ENCODE measurements around the gene MESP1. TPM values are rescaled to one million over a fixed set of nuclear protein-coding genes. Genes with fewer than 3 reads are reported as not detected.

MESP1 gene
- total and polyA plus RNA-seq, 2 of the 8 experiments (the other 6 are each of a cell fraction or from before 2014, with no cell fraction given) = 0.15 to 0.23 TPM

DNA sequence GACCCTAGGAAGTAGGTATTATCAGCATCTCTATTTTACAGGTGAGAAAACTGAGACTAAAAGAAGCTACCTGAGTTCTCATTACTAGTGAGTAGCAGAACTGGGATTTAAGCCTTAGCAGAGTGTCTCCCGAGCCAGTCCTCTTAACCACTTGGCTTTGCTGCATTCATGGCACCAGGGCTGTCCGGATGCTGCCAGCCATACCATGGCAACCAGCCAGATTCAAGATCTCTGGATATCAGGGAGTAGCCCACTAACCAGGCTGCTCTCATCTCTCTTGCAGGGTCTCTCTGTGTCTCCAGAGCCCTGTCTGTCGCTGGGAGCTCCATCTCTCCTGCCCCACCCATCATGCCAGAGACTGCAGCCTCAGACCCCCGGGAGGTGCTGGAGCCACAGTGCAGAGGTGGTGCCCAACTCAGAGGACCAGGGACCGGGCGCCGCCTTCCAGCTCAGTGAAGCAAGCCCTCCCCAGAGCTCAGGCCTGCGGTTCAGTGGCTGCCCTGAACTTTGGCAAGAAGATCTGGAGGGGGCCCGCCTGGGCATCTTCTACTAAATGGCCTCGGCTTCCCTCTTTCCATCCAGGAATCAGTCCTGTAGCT is 26.8 kb upstream of the MESP1 start:
- Histone ChIP-seq H2BK12ac (ENCODE audit: low read depth, low read length) (no peak overlapping the region), H2AFZ (ENCODE audit: low read length) (no peak overlapping the region), H2BK5ac (ENCODE audit: low read depth, low read length) (no peak overlapping the region), H3K4me1 (replicated peaks in 1 of 4; ENCODE audit: control insufficient read depth in 3 of 4, insufficient read depth in 4 of 4, low read length in 3 of 4) (peaks cover 0 to 7% (median 3%) of the 10 kb centered on the region in 4 experiments; a peak in 3 of 7 replicates), H3K23ac (ENCODE audit: insufficient read length) (no peak overlapping the region), H3K27ac (ENCODE audit: low read depth, low read length) (no peak overlapping the region), H2AK5ac (ENCODE audit: low read depth, low read length) (no peak overlapping the region), H3K4me3 (ENCODE audit: extremely low read depth in 1 of 4, insufficient read depth in 2 of 4, low read depth in 3 of 4, low read length in 4 of 4) (no peak overlapping the region), H3K9me3 (ENCODE audit: insufficient read depth in 2 of 2, low read depth in 1 of 2, low read length in 1 of 2) (no peaks in the 10 kb centered on the region), H4K20me1 (replicated peaks in 1 of 2; ENCODE audit: control insufficient read depth in 1 of 2, insufficient read depth in 2 of 2, low read length in 2 of 2) (no peaks in the 10 kb centered on the region), H3K4ac (replicated peaks; ENCODE audit: insufficient read length, low read depth, low read length) (no peak overlapping the region), H3K56ac (replicated peaks; ENCODE audit: insufficient read length, low read depth, low read length) (no peak overlapping the region), H4K5ac (ENCODE audit: insufficient read length, low read depth, low read length) (no peak overlapping the region), H3K79me2 (ENCODE audit: control insufficient read depth in 1 of 2, insufficient read depth in 2 of 2, low read length in 2 of 2) (no peaks in the 10 kb centered on the region), H2BK15ac (ENCODE audit: low read length) (no peak overlapping the region), H3K14ac (ENCODE audit: insufficient read length) (no peak overlapping the region), H3K23me2 (ENCODE audit: low read depth, low read length) (no peaks in the 10 kb centered on the region; the same call in 1 of the 2 replicates), H4K8ac (ENCODE audit: extremely low read depth, insufficient read depth, low read length) (no peak overlapping the region; the same call in 1 of the 2 replicates), H3K79me1 (ENCODE audit: low read depth, low read length) (no peaks in the 10 kb centered on the region), H3K27me3 (replicated peaks in 1 of 4; ENCODE audit: control insufficient read depth in 3 of 4, extremely low read depth in 1 of 4, insufficient read depth in 3 of 4, low read length in 3 of 4) (peaks cover 13 to 31% (median 27%) of the 10 kb centered on the region in 4 experiments), H2BK120ac (replicated peaks; ENCODE audit: low read depth, low read length) (no peak overlapping the region), H3K36me3 (ENCODE audit: control insufficient read depth in 2 of 4, insufficient read depth in 4 of 4, low read length in 3 of 4) (no peaks in the 10 kb centered on the region), H4K91ac (replicated peaks; ENCODE audit: insufficient read length, low read length) (no peak overlapping the region), H2BK20ac (ENCODE audit: low read length) (no peak overlapping the region), H3K9ac (replicated peaks in 1 of 4; ENCODE audit: extremely low read depth in 1 of 4, low read depth in 3 of 4, low read length in 3 of 4) (no peak overlapping the region), H3K18ac (ENCODE audit: extremely low read depth, low read length) (no peak overlapping the region), H3K4me2 (ENCODE audit: insufficient read depth in 1 of 2, low read depth in 2 of 2, low read length in 2 of 2) (no peak overlapping the region)
- POLR2A ChIA-PET (ENCODE audit: partially characterized antibody) = interaction anchor here (1.4 to 2.5 kb wide), 3 partner anchors 17 to 49 kb away, joined by 3 to 7 read pairs (median 3); no protein-coding TSS in a partner anchor
- no peak for DNase-seq (ENCODE audit: low read depth in 1 of 2, low spot score in 2 of 2)
- 81% methylated on average over 10 of the region's 10 CpGs; no CpG with 5 or more reads in 1 of the 2 experiments for WGBS, 2 experiments (ENCODE audit: extremely low coverage in 1 of 2, insufficient coverage in 1 of 2, insufficient read length in 1 of 2, insufficient replicate concordance in 2 of 2, low coverage in 1 of 2, low lambda C conversion rate in 2 of 2, missing lambda C conversion rate in 1 of 2)
- FAIRE-seq = no peak
- CTCF ChIA-PET (ENCODE audit: partially characterized antibody) = interaction anchor here (0.6 to 5.1 kb wide), 8 partner anchors 17 to 578 kb away, joined by 3 to 32 read pairs (median 5); no protein-coding TSS in a partner anchor
- TF ChIP-seq GABPA (IDR thresholded peaks at IDR 0.05; ENCODE audit: borderline replicate concordance, insufficient read depth, low read length) (no peak), SP4 (IDR thresholded peaks at IDR 0.05; ENCODE audit: low read length) (no peak), CBX8 (IDR thresholded peaks at IDR 0.05; ENCODE audit: borderline replicate concordance, low read depth, low read length) (no peak), CEBPB (IDR thresholded peaks at IDR 0.05; ENCODE audit: low read depth, low read length) (no peak), CHD2 (IDR thresholded peaks at IDR 0.05; ENCODE audit: low read length) (no peak), ZNF274 (IDR thresholded peaks at IDR 0.05; ENCODE audit: borderline replicate concordance, extremely low read depth, low read length) (no peak), RBBP5 (IDR thresholded peaks at IDR 0.05; ENCODE audit: borderline replicate concordance, low read depth, low read length) (no peak), TBP (IDR thresholded peaks at IDR 0.05; ENCODE audit: low read depth, low read length) (no peak), HDAC2 (IDR thresholded peaks at IDR 0.05; ENCODE audit: borderline replicate concordance in 1 of 2, low read depth in 2 of 2, low read length in 2 of 2) (no peak), SP2 (IDR thresholded peaks at IDR 0.05; ENCODE audit: low read length) (no peak)
- TF ChIP-seq, protein P1, sequence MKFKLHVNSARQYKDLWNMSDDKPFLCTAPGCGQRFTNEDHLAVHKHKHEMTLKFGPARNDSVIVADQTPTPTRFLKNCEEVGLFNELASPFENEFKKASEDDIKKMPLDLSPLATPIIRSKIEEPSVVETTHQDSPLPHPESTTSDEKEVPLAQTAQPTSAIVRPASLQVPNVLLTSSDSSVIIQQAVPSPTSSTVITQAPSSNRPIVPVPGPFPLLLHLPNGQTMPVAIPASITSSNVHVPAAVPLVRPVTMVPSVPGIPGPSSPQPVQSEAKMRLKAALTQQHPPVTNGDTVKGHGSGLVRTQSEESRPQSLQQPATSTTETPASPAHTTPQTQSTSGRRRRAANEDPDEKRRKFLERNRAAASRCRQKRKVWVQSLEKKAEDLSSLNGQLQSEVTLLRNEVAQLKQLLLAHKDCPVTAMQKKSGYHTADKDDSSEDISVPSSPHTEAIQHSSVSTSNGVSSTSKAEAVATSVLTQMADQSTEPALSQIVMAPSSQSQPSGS (IDR thresholded peaks at IDR 0.05; ENCODE audit: low read length) = no peak
